Mesodermal cell (in vitro differentiated cells): ENCODE data around the gene KRT5. TPM values are rescaled to one million over a fixed set of nuclear protein-coding genes. Genes with fewer than 3 reads are reported as not detected.

ENCODE experiments used
- H3K27ac ChIP-seq: 2 replicates; pipeline ENCODE4 v1.7.0; 2013; ENCODE audit warnings: mild to moderate bottlenecking, low read depth, low read length, moderate library complexity; ENCODE audit not compliant: severe bottlenecking
- H3K36me3 ChIP-seq: 2 replicates; pipeline ENCODE4 v1.7.1; 2013; ENCODE audit warnings: mild to moderate bottlenecking, low read length, moderate library complexity; ENCODE audit not compliant: control insufficient read depth, insufficient read depth
- H3K4me1 ChIP-seq: one replicate; pipeline ENCODE4 v1.7.1; 2013; ENCODE audit warnings: mild to moderate bottlenecking, low read length; ENCODE audit not compliant: insufficient read depth, control insufficient read depth, poor library complexity, severe bottlenecking
- H3K4me3 ChIP-seq: 2 replicates; pipeline ENCODE4 v1.7.0; 2013; ENCODE audit warnings: low read length, control low read depth, mild to moderate bottlenecking; ENCODE audit not compliant: insufficient read depth, poor library complexity, severe bottlenecking; ENCODE audit errors: extremely low read depth
- H3K9me3 ChIP-seq: 2 replicates; pipeline ENCODE4 v1.7.1; 2013; ENCODE audit warnings: mild to moderate bottlenecking, low read length, moderate library complexity; ENCODE audit not compliant: control insufficient read depth
- WGBS, 2 experiments: methylation state at CpG; one replicate each; pipeline ENCODE4 v1.1.5; 2013; ENCODE audit warnings: missing lambda C conversion rate in 2 of 2; ENCODE audit not compliant: insufficient coverage in 2 of 2; 5-methylcytosine and 5-hydroxymethylcytosine counted together
- polyA plus RNA-seq, 2 experiments: library from polyadenylated mRNA; stranded (reverse); fragments of 50-300 nt; gene quantifications; one replicate each; pipeline ENCODE4 v1.2.3, GENCODE V29; 2013

The KRT5 gene
- not detected for polyA plus RNA-seq (2013, experiment 1 of 2)
- polyA plus RNA-seq (2013, experiment 2 of 2), result not detected

DNA sequence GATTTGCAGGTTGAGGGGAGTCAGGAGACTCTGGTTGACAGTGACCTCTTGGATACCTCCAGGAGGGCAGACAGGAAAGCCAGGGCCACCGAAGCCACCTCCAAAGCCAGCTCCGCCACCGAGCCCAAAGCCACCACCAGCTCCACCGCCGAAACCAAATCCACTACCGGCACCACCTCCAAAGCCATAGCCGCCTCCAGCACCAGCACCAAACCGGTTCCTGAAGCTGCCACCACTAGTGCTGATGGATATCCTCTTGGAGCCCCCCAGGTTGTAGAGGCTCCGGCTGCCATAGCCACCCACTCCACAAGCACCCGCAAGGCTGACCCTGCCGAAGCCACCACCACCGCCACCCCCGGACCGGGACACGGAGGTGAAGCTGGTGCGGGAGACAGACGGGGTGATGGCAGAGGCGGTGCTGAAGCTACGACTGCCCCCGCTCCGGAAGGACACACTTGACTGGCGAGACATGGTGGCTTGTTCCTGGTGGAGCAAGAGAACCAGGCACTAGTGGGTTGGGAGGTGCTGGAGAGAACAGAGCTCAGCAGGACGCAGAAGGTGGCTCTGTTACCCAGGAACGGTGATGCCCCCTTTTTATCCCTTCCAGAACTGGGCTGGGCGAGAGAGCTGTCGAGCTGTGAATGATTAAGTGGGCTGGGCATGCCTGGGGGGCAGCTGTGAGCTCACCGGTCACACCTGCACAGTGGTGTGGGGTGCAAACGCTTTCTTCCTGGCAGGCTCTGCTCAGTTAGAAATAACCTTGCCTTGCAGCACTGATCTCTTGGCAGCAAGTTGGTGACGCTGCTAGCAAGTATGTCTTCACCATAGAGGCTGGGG, at the start of gene KRT5:
Gene KRT5, minus strand, starts transcription at position 569 of the 837 bp plus-strand sequence. Its CDS starts 98 bp downstream, at position 471.
- no peak within 1 kb of the TSS for H3K4me3 ChIP-seq
- H3K4me1 ChIP-seq, result peaks cover 16% of the 10 kb centered on the region
- 93 to 96% methylated on average over 18 to 28 of the region's 29 CpGs for WGBS, 2 experiments
- no peaks in the 10 kb centered on the region for H3K36me3 ChIP-seq
- H3K27ac ChIP-seq, result no peak within 1 kb of the TSS
- no peaks in the 10 kb centered on the region for H3K9me3 ChIP-seq

DNA sequence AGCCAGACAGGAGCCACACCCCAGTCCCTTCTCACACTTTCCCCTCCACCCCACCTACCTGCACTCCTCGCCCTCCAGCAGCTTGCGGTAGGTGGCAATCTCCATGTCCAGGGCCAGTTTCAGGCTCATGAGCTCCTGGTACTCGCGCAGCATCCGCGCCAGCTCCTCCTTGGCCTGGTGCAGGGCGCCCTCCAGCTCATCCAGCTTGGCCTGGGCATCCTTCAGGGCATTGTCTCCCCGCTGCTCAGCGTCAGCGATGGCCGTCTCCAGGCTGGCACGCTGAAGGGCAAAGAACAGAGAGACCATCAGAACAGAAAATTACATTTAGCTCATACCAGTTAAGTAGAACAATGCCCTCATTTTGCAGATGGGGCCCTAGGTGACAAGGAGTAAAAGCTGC, 47.9 kb upstream of the KRT5 start:
- Histone ChIP-seq H3K9me3 (no peaks in the 10 kb centered on the region), H3K36me3 (no peaks in the 10 kb centered on the region), H3K27ac (no peak overlapping the region), H3K4me3 (no peak overlapping the region), H3K4me1 (no peaks in the 10 kb centered on the region)
- 95 to 97% methylated on average over 8 to 11 of the region's 12 CpGs for WGBS, 2 experiments

DNA sequence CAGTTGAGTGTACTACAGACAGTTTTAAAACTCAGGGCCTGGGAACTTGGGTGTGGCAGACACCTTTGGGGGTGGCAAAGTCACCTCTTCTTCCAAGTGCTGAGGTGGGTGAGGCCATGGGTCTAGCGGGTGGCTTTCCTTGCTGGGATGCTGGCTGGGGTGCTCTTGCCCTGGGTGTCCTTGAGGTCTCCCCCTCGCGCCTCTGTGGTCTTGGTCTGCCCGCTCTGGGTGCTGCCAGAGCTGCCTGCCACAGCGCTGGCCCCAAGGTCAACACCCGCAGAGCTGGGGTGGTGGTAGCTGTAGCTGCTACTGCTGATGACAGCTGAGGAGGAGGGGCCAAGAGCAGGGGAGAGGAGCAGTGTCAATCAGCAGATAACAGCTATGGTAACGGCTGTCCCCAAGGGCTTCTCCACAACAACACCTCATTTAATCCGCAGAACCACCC, 46.7 kb upstream of the KRT5 start:
- WGBS, 2 experiments, result 80 to 100% methylated on average over 1 to 6 of the region's 8 CpGs
- H3K36me3 ChIP-seq, result no peaks in the 10 kb centered on the region
- no peak overlapping the region for H3K27ac ChIP-seq
- H3K4me3 ChIP-seq, result no peak overlapping the region
- no peaks in the 10 kb centered on the region for H3K4me1 ChIP-seq
- H3K9me3 ChIP-seq, result no peaks in the 10 kb centered on the region

DNA sequence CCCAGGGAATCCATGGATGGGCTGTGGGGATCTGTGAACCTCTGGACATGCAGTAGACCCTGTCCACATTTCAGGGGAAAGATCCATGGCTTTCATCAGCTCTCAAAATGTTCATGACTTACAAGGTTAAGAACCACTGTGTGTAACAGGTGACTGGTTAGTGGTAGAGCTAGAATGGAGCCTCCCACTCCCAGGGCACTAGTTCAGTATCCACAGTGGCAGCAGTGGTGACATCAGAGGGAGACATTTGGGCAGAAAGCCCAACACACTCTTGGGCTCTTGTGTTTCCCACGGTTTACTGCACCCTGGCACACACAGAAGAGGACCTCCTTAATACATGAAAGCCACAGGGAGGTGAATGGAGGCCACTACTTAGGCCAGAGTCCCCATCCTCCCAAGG, 44.4 kb upstream of the KRT5 start:
- Histone ChIP-seq H3K27ac (no peak overlapping the region), H3K4me1 (no peaks in the 10 kb centered on the region), H3K4me3 (no peak overlapping the region), H3K9me3 (no peaks in the 10 kb centered on the region), H3K36me3 (no peaks in the 10 kb centered on the region)
- WGBS, 2 experiments, result 83% methylated on average over 1 of the region's 1 CpG; no CpG with 5 or more reads in 1 of the 2 experiments

DNA sequence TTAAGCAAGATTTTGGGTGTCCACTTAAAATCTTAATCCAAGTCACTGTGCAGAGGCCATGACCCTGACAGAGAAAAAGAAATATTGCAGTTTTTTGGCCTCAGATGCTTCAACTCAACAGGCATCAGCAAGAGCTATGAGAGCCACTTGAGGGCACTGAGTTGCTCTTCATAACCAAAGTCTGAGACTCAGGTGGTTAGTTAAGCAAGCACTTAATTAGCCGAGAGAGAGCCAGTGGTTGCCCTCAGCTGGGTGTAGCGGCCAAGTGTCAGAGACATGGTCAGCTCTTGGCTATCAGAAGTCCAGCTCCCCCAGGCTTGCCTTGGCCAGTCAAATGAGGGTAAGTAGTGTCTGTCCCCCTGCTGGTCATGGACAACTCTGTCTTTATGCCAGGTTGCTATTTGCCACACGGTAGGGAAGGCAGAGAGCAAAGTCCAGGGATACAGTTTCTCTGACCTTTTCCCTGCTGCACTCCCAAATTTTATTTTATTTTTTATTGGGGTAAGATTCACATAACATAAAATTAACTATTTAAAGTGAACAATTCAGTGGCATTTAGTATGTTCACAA, 41.8 kb upstream of the KRT5 start:
- H3K9me3 ChIP-seq, result no peaks in the 10 kb centered on the region
- 57 to 66% methylated on average over 2 of the region's 3 CpGs for WGBS, 2 experiments
- H3K27ac ChIP-seq, result no peak overlapping the region
- no peak overlapping the region for H3K4me3 ChIP-seq
- H3K4me1 ChIP-seq, result no peaks in the 10 kb centered on the region
- H3K36me3 ChIP-seq, result no peaks in the 10 kb centered on the region

DNA sequence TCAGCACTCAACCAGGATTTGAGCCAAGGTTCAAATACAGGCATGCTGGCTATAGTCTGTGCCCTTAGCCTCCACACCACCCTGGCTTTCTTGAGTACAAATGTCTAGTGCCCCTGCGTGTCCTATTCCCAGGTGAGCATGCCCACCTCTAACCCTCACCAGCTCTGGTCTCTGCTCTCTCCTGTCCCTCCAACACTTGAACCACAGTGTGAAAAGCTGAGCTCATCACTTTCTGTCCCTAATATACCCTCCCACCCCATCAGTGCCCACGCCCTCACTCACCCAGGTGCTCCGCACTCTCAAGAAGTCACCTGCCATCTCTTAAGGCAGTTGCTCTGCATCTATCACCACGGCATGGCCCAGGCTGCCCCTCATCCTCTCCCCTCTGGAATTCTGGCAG, 39.8 kb upstream of the KRT5 start:
- Histone ChIP-seq H3K9me3 (no peaks in the 10 kb centered on the region), H3K36me3 (no peaks in the 10 kb centered on the region), H3K27ac (no peak overlapping the region), H3K4me1 (no peaks in the 10 kb centered on the region), H3K4me3 (no peak overlapping the region)
- WGBS, 2 experiments, result 88 to 94% methylated on average over 4 of the region's 4 CpGs

DNA sequence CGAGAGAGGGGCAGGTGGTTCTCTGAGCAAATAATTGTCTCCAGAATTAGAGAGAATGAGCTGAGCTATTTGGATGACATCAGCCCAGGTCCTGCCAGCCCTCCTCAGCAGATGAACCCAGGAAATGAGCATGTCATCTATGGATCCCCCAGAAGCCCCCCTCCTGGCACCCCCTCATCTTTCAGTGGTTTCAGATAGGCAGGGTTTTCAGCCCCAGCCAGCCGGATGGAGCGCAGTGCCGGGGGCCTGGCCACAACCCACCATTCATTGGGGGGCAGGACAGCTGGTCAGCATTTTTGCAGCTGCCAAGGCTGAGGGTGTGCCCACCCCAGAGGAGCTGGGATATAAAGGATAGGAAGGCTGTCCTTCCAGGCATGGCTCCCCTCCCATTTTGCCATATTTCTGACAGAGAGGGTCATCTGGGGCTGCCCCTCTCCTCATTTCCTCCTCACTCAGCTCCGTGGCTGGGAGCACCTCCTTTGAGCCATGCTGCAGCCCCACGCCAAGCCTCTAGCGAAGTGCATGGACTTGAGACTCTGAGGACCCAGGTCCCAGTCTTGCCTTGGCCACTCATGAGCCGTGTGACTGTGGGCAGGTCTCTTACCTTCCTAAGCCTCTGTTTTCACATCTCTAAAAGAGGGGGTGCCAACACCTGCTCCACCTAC, 38.7 kb upstream of the KRT5 start:
- Histone ChIP-seq H3K9me3 (no peaks in the 10 kb centered on the region), H3K36me3 (no peaks in the 10 kb centered on the region), H3K4me3 (no peak overlapping the region), H3K4me1 (no peaks in the 10 kb centered on the region), H3K27ac (no peak overlapping the region)
- WGBS, 2 experiments, result 76 to 92% methylated on average over 4 to 7 of the region's 8 CpGs

DNA sequence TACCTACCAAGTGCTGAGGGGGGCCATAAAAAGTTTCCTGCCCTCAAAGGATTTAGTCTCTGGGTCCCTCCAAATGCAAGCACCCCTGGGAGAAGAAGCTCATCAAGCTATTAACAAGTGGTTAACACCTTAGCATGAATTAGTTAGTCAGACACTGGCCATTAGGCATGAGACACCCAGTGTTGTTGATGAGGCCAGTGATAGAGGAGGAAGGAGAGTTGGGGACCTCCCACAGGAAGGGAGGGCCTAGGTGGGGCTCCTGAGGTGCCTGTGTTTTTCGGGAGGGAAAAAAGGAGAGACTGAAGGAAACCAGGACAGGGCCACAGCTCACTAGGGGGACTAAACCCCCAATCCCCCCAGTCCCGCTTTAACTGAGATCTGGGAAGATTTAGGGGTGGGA, 37.3 kb upstream of the KRT5 start:
- Histone ChIP-seq H3K4me1 (no peaks in the 10 kb centered on the region), H3K9me3 (no peaks in the 10 kb centered on the region), H3K36me3 (no peaks in the 10 kb centered on the region), H3K27ac (no peak overlapping the region), H3K4me3 (no peak overlapping the region)
- 70 to 77% methylated on average over 1 to 2 of the region's 2 CpGs for WGBS, 2 experiments

DNA sequence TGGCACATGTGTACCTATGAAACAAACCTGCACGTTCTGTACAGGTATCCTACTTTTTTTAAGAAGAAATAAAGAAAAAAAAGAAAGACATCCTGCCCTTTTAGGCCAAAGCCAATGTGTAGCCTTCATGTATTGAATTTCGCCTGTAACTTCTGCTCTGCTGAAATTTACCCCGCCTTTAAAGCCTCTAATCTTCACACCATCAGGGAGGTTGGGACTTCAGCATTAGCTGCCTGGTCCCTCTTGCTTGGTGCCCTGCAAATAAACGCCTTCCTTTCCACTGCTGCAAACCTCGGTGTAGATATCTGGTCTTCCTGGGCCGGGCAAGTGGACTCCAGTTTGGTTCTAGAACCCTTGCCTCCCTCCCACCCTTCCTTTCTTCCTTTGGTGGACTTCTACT, 35.4 kb upstream of the KRT5 start:
- Histone ChIP-seq H3K9me3 (no peaks in the 10 kb centered on the region), H3K4me3 (no peak overlapping the region), H3K27ac (no peak overlapping the region), H3K36me3 (no peaks in the 10 kb centered on the region), H3K4me1 (peaks cover 3% of the 10 kb centered on the region)
- WGBS, 2 experiments, result 79 to 84% methylated on average over 5 to 6 of the region's 6 CpGs

DNA sequence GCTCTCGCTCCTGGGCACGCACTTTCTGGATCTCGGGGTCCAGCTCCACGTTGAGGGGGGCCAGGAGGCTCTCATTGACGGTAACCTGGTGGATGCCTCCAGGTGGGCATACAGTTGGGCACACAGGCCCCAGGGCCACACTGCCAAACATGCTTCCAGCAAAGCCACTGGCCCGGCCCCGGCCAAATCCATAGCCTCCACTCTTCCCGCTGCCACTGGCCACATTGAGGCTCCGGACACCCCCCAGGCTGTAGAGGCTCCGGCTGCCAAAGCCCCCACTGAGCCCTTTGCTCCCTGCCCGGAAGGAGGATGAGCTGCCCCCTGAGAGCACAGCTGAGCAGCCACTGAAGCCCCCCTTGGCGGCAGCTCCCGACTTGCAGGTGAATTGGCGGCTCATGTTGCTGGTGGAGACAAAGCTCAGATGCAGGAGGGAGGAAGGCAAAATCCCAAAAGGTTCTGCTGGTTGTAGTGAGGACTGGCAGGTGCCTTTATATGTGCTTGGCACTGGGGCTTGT, 32.5 kb upstream of the KRT5 start, which contains the start of gene KRT71:
Gene KRT71, minus strand, starts transcription at position 465 of the 515 bp plus-strand sequence. Its CDS starts 68 bp downstream, at position 397.
- Histone ChIP-seq H3K27ac (no peak within 1 kb of the TSS), H3K4me1 (peaks cover 3% of the 10 kb centered on the region)
- 88 to 91% methylated on average over 14 of the region's 14 CpGs for WGBS, 2 experiments

More for the DNA sequence above, 32.5 kb upstream of the KRT5 start, which contains the start of gene KRT71:
- no peak within 1 kb of the TSS for H3K4me3 ChIP-seq
- no peaks in the 10 kb centered on the region for H3K9me3 ChIP-seq
- H3K36me3 ChIP-seq, result no peaks in the 10 kb centered on the region
